ENCODE data around the gene TBC1D1.

- no peak for TF ChIP-seq GLIS3 (CRISPR knock-in tag; IDR thresholded peaks at IDR 0.05)
- TF ChIP-seq CREB5 (CRISPR knock-in tag; IDR thresholded peaks at IDR 0.05; ENCODE audit: low read depth), result no peak
- TF ChIP-seq TOX (CRISPR knock-in tag; IDR thresholded peaks at IDR 0.05; ENCODE audit: borderline replicate concordance), result no peak
- TF ChIP-seq ZFP3 (CRISPR knock-in tag; IDR thresholded peaks at IDR 0.05), result no peak
- no peak for TF ChIP-seq ZFP30 (CRISPR knock-in tag; IDR thresholded peaks at IDR 0.05)
- no peak for TF ChIP-seq POU6F1 (CRISPR knock-in tag; IDR thresholded peaks at IDR 0.05; ENCODE audit: borderline replicate concordance, low read depth)
- no peak for TF ChIP-seq ISL1 (CRISPR knock-in tag; IDR thresholded peaks at IDR 0.05)
- no peak for TF ChIP-seq CSRNP3 (CRISPR knock-in tag; IDR thresholded peaks at IDR 0.05)
- TF ChIP-seq ESRRG (CRISPR knock-in tag; IDR thresholded peaks at IDR 0.05), result no peak
- TF ChIP-seq PATZ1 (CRISPR knock-in tag; IDR thresholded peaks at IDR 0.05; ENCODE audit: borderline replicate concordance), result no peak
Observed at GRCh38 chr4:38016698-38017097, 125.8 kb downstream of the TBC1D1 start.
